Stimulated activated CD8-positive, alpha-beta memory T cell treated with anti-CD3 and anti-CD28 coated beads, Interleukin-12 subunit alpha, Interleukin-12 subunit beta, amount 100 ng/mL, for 24 hours (primary cell): ENCODE measurements around the gene SHD.
A peak's percentile ranks its signal among the peaks of the same experiment; 100 is the strongest.
"Not testable (repeated sequence)": the region's sequence is repeated elsewhere in the genome, so short reads cannot be mapped to it uniquely, and the experiment has no call there.

Experiments
- DNase-seq: peaks from one replicate; pipeline ENCODE4 v3.0.0-alpha.2; 2020; ENCODE audit errors: extremely low read depth

The SHD gene

DNA sequence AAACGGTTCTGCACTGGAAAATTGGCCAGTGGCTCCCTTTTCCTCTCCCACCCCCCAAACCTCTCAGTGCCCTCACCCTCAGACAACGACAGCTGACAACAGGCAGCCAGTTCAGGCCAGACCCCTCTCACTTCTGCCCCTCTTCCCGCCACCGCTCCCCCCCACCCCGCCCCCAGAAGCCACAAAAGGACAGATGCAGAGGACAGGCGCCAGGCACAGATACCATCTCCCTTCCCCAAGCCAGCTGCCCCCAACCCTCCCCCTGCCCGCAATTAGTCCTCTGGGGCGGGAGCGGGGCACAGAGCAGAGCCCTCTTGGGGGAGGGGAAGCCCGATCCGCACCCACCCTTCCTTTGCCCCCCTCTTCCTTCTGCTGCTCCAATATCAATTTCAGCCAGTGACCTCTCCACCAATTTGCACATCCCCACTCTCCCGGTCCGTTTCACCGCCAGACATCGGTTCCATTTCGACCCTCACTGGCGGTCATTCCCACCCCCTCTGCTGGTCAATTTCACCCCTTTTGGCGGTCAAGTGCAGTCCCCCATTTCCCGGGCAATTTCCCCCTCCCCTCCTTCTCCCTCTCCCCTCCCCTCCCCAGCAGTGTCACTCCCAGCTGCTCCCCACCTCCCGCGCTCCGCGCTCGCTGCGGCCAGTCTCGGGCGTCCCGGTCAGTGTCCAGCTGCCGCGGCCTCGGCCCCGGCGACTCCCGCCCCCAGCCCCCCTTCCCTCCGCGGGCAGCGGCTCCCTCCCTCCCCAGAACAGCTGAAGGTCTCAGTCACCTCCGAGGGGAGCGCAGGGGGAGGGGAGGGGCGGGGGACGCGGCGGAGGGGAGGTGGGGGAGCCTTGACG lies at the start of gene SHD:
TSS of gene SHD (plus strand) at position 848 of the 848 bp plus-strand sequence. CDS start 798 bp downstream, outside the sequence.
- no peak for DNase-seq

DNA sequence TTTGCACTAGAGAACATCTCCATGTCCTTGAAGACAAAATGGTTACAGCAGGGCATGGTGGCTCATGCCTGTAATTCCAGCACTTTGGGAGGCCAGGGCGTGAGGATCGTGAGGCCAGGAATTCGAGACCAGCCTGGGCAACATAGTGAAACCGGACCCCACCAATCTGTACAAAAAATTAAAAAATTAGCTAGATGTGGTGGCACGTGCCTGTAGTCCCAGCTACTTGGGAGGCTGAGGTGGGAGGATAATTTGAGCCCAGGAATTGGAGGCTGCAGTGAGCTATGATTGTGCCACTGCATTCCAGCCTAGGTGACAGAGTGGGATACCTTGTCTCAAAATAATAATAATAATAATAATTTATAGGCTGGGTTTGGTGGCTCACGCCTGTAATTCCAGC lies 48.8 kb upstream of the SHD start:
- not testable (repeated sequence) for DNase-seq

GRCh38 chr19:4231521-4231920 lies 47.5 kb upstream of the SHD start:
- not testable (repeated sequence) for DNase-seq

GRCh38 chr19:4232139-4232538 lies 46.9 kb upstream of the SHD start:
- not testable (repeated sequence) for DNase-seq

DNA sequence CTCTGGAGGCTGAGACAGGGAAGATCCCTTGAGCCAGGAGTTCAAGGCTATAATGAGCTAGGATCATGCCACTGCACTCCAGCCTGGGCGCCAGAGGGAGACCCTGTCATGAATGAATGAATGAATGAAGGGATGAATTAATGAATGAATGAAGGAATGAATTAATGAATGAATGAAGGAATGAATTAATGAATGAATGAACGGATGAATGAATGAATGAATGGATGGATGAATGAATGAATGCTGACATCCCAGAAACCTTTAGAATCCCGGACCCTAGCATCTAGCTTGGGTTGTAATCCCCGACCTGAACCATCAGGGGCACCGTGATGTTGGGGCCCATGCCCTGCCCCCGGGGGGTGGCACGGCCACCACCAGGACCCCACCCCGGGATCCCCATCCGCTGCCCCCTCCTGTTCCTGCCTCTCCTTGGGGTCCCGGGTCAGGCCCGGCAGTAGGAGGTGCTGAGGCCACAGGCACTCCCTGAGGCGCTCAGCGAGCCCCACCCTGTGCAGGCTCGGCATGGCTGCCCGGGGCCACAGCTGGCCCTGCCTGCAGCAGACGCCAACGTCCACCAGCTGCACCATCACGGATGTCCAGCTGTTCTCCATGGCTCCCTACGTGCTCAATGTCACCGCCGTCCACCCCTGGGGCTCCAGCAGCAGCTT lies 46.3 kb upstream of the SHD start:
- no peak for DNase-seq

GRCh38 chr19:4233282-4233853 lies 45.7 kb upstream of the SHD start:
- peak; percentile 39 for DNase-seq

- DNase-seq = no peak
Observed at GRCh38 chr19:4234142-4234861, 44.8 kb upstream of the SHD start.

DNA sequence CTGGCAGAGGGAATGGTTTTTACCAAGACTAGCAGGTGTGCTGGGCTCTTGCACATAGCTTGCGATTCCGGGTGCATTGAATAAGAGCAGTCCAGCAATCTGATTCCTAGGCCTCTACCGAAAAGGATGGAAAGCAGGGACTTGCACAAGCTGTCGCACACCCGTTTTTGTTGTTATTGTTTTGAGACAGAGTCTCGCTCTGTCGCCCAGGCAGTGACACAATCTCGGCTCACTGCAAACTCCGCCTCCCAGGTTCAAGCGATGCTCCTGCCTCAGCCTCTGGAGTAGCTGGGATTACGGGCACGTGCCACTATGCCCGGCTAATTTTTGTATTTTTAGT lies 44.2 kb upstream of the SHD start:
- no peak for DNase-seq

DNA sequence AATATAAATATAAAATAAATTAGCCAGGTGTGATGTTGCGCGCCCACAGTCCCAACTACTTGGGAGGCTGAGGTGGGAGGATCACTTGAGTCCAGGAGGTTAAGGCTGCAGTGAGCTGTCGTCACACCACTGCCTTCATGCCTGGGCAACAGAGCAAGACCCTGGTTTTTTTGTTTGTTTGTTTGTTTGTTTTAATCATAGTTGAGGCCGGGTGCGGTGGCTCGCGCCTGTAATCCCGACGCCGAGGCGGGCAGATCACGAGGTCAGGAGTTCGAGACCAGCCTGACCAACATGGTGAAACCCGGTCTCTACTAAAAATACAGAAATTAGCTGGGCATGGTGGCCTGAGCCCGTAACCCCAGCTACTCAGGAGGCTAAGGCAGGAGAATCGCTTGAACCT lies 41.6 kb upstream of the SHD start:
- DNase-seq = not testable (repeated sequence)

DNA sequence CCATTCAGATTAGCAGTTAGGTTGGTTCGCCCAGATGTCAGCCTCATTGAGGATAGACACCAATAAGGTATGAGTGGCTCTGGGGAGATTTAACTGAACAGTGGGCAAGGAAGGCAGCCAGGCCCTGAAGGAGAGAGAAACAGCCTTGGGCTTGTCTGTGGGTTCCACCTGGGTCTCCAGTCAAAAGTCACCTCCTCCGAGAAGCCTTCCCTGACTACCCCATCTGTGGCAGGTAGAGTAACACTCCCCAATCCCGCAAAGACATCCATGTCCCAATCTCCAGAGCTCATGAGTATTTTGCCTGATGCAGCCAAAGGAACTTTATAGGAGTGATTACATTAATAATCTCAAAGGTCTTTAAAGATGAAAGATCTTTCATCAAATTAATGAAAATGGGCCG lies 40.2 kb upstream of the SHD start:
- DNase-seq = no peak

GRCh38 chr19:4241824-4242430 lies 37.1 kb upstream of the SHD start:
- no peak for DNase-seq

DNA sequence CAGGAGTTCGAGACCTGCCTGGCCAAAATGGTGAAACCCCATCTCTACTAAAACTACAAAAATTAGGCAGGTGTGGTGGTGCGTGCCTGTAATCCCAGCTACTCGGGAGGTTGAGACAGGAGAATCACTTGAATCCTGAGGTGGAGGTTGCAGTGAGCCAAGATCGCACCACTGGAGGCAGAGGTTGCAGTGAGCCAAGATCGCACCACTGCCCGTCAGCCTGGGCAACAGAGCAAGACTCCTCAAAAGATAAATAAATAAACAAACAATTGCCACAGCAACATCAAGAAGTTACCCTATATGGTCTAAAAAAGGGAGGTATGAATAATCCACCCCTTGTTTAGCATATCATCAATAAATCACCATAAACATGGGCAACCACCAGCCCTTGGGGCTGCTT lies 33.1 kb upstream of the SHD start:
- not testable (repeated sequence) for DNase-seq

GRCh38 chr19:4246767-4247593 lies 32.1 kb upstream of the SHD start, which contains the start of gene YJU2:
YJU2 (plus strand) TSS chr19:4247080; CDS start chr19:4247147, 67 bp downstream.
- peak; percentile 96 for DNase-seq

- DNase-seq = no peak
Observed at GRCh38 chr19:4256563-4256962, 22.5 kb upstream of the SHD start.

GRCh38 chr19:4257025-4257424 lies 22.0 kb upstream of the SHD start:
- DNase-seq = no peak

GRCh38 chr19:4258181-4258580 lies 20.9 kb upstream of the SHD start:
- DNase-seq = no peak

DNA sequence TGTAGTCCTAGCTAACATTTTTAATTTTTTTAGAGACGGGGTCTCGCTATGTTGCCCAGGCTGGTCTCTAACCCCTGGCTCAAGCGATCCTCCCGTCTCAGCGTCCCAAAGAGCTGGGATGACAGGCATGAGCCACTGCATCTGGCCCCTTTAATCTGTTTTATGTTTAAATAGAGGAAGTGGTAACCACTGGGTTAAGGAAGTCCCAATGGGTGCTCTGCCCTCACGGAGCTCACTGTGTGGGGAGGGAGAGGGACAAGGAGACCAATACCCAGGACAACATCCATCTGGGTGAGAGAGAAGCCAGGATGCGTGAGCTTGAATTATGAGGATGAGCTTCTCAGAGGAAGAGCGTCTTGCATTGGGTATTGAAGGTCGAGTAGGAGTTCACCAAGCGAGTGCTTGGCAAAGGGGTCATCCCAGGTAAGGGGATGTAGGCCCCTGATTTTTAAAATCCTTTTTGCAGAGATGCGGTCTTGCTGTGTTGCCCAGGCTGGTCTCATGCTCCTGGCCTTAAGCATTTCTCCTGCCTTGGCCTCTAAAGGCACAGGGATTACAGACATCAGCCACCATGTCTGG lies 18.4 kb upstream of the SHD start:
- DNase-seq = no peak

- no peak for DNase-seq
Observed at GRCh38 chr19:4264812-4265211, 14.3 kb upstream of the SHD start.

DNA sequence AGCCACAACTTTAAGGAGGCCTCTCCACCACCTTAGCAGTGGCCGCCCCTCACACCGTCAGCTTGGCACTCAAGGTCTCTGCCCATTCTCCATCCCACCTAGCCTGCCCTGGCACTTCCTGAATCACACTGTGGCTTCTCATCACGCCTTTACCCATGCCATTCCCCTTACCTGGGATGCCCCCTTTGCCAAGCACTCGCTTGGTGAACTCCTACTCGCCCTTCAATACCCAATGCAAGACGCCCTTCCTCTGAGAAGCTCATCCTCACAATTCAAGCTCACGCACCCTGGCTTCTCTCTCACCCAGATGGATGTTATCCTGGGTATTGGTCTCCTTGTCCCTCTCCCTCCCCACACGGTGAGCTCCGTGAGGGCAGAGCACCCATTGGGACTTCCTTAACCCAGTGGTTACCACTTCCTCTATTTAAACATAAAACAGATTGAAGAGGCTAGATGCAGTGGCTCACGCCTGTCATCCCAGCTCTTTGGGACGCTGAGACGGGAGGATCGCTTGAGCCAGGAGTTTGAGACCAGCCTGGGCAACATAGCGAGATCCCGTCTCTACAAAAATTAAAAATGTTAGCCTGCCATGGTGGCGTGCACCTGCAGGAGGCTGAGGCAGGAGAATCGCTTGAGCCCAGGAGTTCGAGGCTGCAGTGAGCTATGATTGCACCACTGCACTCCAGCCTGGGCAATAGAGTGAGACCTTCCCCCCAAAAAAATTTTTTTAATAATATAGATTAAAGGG lies 12.6 kb upstream of the SHD start:
- DNase-seq = no peak
